ENCODE measurements around the gene LGALS3.

DNA sequence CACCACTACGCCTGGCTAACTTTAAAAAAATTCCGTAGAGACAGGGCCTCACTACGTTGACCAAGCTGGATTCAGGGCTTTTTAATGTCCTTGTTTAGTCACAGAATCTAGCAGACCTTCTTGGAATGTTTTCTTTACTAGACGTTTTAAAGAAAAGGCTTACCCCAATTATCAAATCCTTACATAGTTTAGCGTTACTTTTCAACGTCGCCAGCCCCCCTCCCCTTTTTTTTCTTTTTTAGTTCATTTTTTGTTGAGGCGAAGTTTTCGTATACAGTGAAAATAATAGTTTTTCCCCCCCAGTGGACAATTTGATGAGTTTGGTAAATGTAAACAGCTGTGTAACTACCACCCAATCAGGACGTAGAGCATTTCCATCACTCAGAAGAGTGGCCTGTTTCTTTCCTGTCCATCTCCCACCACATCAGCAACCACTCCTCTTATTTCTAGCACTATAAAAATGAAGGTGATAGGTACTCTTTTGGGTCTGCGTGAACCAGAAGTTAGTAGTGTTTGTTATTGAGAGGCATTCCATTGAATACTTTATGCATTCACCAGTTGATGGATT, 63.1 kb downstream of the LGALS3 start:
- TF ChIP-seq, protein P1, sequence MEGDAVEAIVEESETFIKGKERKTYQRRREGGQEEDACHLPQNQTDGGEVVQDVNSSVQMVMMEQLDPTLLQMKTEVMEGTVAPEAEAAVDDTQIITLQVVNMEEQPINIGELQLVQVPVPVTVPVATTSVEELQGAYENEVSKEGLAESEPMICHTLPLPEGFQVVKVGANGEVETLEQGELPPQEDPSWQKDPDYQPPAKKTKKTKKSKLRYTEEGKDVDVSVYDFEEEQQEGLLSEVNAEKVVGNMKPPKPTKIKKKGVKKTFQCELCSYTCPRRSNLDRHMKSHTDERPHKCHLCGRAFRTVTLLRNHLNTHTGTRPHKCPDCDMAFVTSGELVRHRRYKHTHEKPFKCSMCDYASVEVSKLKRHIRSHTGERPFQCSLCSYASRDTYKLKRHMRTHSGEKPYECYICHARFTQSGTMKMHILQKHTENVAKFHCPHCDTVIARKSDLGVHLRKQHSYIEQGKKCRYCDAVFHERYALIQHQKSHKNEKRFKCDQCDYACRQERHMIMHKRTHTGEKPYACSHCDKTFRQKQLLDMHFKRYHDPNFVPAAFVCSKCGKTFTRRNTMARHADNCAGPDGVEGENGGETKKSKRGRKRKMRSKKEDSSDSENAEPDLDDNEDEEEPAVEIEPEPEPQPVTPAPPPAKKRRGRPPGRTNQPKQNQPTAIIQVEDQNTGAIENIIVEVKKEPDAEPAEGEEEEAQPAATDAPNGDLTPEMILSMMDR (optimal IDR thresholded peaks at IDR 0.05 in 1 of 3, IDR thresholded peaks at IDR 0.05 in 1 of 3, conservative IDR thresholded peaks at IDR 0.05 in 1 of 3; ENCODE audit: extremely low read depth in 1 of 3, insufficient read depth in 2 of 3, low read length in 3 of 3), result no peak
- TF ChIP-seq EZH2 (IDR thresholded peaks at IDR 0.05; ENCODE audit: low read length), result no peak

All from keratinocyte (primary cell).